ENCODE results near the gene ORAI3.

The ORAI3 gene

DNA sequence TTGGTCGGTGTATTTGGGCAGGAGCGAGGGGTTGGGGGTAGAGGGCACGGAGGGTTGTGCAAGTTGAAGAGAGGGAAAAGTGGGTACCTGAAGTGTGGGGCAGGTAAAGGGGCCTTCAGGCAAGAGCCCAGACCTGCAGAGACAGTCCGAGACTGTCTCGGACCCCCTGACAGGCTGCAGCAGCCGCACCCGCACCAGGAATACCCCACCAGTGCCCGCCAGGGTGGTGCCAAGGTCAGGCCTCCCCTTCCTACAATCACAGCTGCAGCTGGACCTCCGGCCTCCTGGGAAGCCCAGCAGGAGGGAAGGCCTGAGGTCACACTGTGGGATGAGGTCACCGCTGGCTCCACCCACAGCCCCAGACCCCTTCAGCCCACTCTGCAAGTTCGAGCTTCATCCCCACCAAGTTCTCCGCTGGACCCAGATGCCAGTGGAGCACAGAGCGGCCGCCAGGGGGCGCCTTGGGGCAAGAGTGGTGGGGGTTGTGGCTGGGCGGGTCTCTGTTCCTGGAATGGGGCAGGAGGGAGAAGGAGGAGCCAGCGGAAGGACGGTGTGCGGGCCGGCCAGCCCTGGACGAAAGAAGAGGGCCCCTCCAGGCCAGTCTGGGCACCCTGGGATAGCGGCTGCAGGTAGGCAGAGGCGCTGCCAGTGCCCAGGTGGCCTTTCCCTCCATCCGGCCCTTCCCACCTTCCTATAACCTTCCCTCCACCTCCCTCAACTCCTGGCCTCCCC is 36.0 kb downstream of the ORAI3 start, which contains the start of gene HSD3B7:
Gene HSD3B7 (plus strand): TSS at position 539 of the 732 bp plus-strand sequence. CDS start 452 bp downstream, outside the sequence.
- peak within 1 kb of the TSS; percentile 51 for H3K4me3 ChIP-seq (ENCODE audit: low read depth, low read length)
- H3K27ac ChIP-seq (ENCODE audit: low read depth, low read length), result no peak within 1 kb of the TSS
- H3K36me3 ChIP-seq (ENCODE audit: control insufficient read depth, insufficient read depth, low read length), result peaks cover 44% of the 10 kb centered on the region
- H3K9me3 ChIP-seq (ENCODE audit: control insufficient read depth, insufficient read depth, low read depth, low read length), result no peaks in the 10 kb centered on the region
- peaks cover 11% of the 10 kb centered on the region for H3K4me1 ChIP-seq (ENCODE audit: control insufficient read depth, insufficient read depth, low read length)
- peak within 1 kb of the TSS; percentile 27 for H3K9ac ChIP-seq (ENCODE audit: low read length)
- H3K27me3 ChIP-seq (ENCODE audit: control insufficient read depth, insufficient read depth, low read length), result no peaks in the 10 kb centered on the region

GRCh38 chr16:30985401-30986128 is 36.7 kb downstream of the ORAI3 start:
- H3K4me3 ChIP-seq (ENCODE audit: low read depth, low read length), result peak overlapping the region; percentile 51
- H3K27me3 ChIP-seq (ENCODE audit: control insufficient read depth, insufficient read depth, low read length), result no peaks in the 10 kb centered on the region
- no peaks in the 10 kb centered on the region for H3K9me3 ChIP-seq (ENCODE audit: control insufficient read depth, insufficient read depth, low read depth, low read length)
- peak overlapping the region; percentile 27 for H3K9ac ChIP-seq (ENCODE audit: low read length)
- H3K36me3 ChIP-seq (ENCODE audit: control insufficient read depth, insufficient read depth, low read length), result peaks cover 37% of the 10 kb centered on the region
- no peak overlapping the region for H3K27ac ChIP-seq (ENCODE audit: low read depth, low read length)
- peaks cover 11% of the 10 kb centered on the region for H3K4me1 ChIP-seq (ENCODE audit: control insufficient read depth, insufficient read depth, low read length)

DNA sequence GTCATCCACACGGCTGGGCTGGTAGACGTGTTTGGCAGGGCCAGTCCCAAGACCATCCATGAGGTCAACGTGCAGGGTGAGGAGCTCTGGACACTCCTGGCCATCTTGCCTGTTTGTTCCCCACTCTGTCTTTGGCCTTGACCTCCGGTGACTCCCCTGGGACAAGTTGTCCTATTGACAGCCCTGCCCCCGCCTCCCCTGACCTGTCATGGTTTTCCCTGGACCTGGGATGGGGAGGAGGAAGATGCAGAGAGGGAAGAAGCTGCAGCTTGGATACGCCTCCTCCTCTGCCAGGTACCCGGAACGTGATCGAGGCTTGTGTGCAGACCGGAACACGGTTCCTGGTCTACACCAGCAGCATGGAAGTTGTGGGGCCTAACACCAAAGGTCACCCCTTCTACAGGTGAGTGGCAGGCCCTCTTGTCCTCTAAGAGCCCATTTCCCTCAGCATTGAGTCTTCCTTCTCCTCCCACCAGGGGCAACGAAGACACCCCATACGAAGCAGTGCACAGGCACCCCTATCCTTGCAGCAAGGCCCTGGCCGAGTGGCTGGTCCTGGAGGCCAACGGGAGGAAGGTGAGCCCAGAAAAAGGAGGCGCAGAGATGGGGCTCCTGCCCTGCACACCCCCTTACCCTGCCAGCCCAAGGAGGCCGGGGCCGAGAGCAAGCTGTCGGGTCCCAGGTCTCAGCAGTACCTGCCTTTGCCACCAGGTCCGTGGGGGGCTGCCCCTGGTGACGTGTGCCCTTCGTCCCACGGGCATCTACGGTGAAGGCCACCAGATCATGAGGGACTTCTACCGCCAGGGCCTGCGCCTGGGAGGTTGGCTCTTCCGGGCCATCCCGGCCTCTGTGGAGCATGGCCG is 37.5 kb downstream of the ORAI3 start:
- Histone ChIP-seq H3K9ac (ENCODE audit: low read length) (no peak overlapping the region), H3K9me3 (ENCODE audit: control insufficient read depth, insufficient read depth, low read depth, low read length) (no peaks in the 10 kb centered on the region), H3K4me3 (ENCODE audit: low read depth, low read length) (no peak overlapping the region), H3K36me3 (ENCODE audit: control insufficient read depth, insufficient read depth, low read length) (peaks cover 34% of the 10 kb centered on the region), H3K4me1 (ENCODE audit: control insufficient read depth, insufficient read depth, low read length) (peaks cover 11% of the 10 kb centered on the region), H3K27me3 (ENCODE audit: control insufficient read depth, insufficient read depth, low read length) (no peaks in the 10 kb centered on the region), H3K27ac (ENCODE audit: low read depth, low read length) (no peak overlapping the region)

DNA sequence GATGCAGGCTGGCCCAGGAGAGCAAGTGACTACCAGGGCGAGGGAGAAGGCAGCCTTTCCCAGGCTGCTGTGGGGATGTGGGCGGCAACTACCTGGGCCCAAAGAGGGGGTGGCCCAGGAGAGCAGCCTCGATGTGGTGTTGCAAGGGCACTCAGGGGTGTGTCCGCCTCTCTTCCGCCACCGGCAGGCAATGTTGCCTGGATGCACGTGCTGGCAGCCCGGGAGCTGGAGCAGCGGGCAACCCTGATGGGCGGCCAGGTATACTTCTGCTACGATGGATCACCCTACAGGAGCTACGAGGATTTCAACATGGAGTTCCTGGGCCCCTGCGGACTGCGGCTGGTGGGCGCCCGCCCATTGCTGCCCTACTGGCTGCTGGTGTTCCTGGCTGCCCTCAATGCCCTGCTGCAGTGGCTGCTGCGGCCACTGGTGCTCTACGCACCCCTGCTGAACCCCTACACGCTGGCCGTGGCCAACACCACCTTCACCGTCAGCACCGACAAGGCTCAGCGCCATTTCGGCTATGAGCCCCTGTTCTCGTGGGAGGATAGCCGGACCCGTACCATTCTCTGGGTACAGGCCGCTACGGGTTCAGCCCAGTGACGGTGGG is 38.8 kb downstream of the ORAI3 start:
- Histone ChIP-seq H3K4me3 (ENCODE audit: low read depth, low read length) (no peak overlapping the region), H3K36me3 (ENCODE audit: control insufficient read depth, insufficient read depth, low read length) (peaks cover 27% of the 10 kb centered on the region), H3K27me3 (ENCODE audit: control insufficient read depth, insufficient read depth, low read length) (no peaks in the 10 kb centered on the region), H3K27ac (ENCODE audit: low read depth, low read length) (no peak overlapping the region), H3K4me1 (ENCODE audit: control insufficient read depth, insufficient read depth, low read length) (peaks cover 11% of the 10 kb centered on the region), H3K9me3 (ENCODE audit: control insufficient read depth, insufficient read depth, low read depth, low read length) (no peaks in the 10 kb centered on the region), H3K9ac (ENCODE audit: low read length) (no peak overlapping the region)

GRCh38 chr16:30989469-30990047 is 40.7 kb downstream of the ORAI3 start:
- H3K9ac ChIP-seq (ENCODE audit: low read length), result no peak overlapping the region
- H3K27ac ChIP-seq (ENCODE audit: low read depth, low read length), result no peak overlapping the region
- H3K36me3 ChIP-seq (ENCODE audit: control insufficient read depth, insufficient read depth, low read length), result peaks cover 9% of the 10 kb centered on the region; the same call in 1 of the 2 replicates

GRCh38 chr16:30990105-30990504 is 41.2 kb downstream of the ORAI3 start:
- 0 out of 2 replicates have a peak, but pooled peaks cover 8% of the 10 kb centered on the region for H3K36me3 ChIP-seq (ENCODE audit: control insufficient read depth, insufficient read depth, low read length)
- no peaks in the 10 kb centered on the region for H3K27me3 ChIP-seq (ENCODE audit: control insufficient read depth, insufficient read depth, low read length)
- H3K9me3 ChIP-seq (ENCODE audit: control insufficient read depth, insufficient read depth, low read depth, low read length), result no peaks in the 10 kb centered on the region
- no peak overlapping the region for H3K27ac ChIP-seq (ENCODE audit: low read depth, low read length)
- H3K4me1 ChIP-seq (ENCODE audit: control insufficient read depth, insufficient read depth, low read length), result peaks cover 8% of the 10 kb centered on the region
- H3K4me3 ChIP-seq (ENCODE audit: low read depth, low read length), result no peak overlapping the region
- H3K9ac ChIP-seq (ENCODE audit: low read length), result no peak overlapping the region

More at GRCh38 chr16:30989469-30990047, 40.7 kb downstream of the ORAI3 start:
- peaks cover 11% of the 10 kb centered on the region for H3K4me1 ChIP-seq (ENCODE audit: control insufficient read depth, insufficient read depth, low read length)
- no peak overlapping the region for H3K4me3 ChIP-seq (ENCODE audit: low read depth, low read length)
- H3K27me3 ChIP-seq (ENCODE audit: control insufficient read depth, insufficient read depth, low read length), result no peaks in the 10 kb centered on the region
- no peaks in the 10 kb centered on the region for H3K9me3 ChIP-seq (ENCODE audit: control insufficient read depth, insufficient read depth, low read depth, low read length)

DNA sequence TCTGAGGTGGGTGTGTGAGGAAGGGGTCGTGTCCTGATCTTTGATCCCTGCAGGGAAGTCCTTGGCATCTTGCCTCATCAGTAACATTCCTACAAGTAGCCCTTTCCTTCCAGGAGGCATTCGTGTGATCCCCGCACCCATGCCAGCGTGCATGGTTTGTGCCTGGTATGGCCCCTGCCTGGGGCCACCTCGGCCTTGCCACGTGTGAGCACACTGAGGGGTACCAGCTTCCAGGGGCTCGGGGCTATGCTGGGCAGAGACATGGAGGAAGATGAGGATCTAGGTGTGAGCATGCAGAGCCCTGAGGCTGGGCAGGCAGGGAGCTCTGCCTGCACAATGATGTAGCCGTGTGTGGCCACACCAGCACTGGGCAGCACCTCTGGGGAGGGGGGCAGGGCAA is 42.2 kb downstream of the ORAI3 start:
- Histone ChIP-seq H3K9ac (ENCODE audit: low read length) (no peak overlapping the region), H3K4me1 (ENCODE audit: control insufficient read depth, insufficient read depth, low read length) (no peaks in the 10 kb centered on the region), H3K27ac (ENCODE audit: low read depth, low read length) (no peak overlapping the region), H3K36me3 (ENCODE audit: control insufficient read depth, insufficient read depth, low read length) (0 out of 2 replicates have a peak, but pooled peaks cover 8% of the 10 kb centered on the region), H3K27me3 (ENCODE audit: control insufficient read depth, insufficient read depth, low read length) (no peaks in the 10 kb centered on the region), H3K9me3 (ENCODE audit: control insufficient read depth, insufficient read depth, low read depth, low read length) (no peaks in the 10 kb centered on the region), H3K4me3 (ENCODE audit: low read depth, low read length) (no peak overlapping the region)

- 0 out of 2 replicates have a peak, but pooled peaks cover 8% of the 10 kb centered on the region for H3K36me3 ChIP-seq (ENCODE audit: control insufficient read depth, insufficient read depth, low read length)
- H3K27ac ChIP-seq (ENCODE audit: low read depth, low read length), result no peak overlapping the region
- H3K4me1 ChIP-seq (ENCODE audit: control insufficient read depth, insufficient read depth, low read length), result no peaks in the 10 kb centered on the region
- no peak overlapping the region for H3K4me3 ChIP-seq (ENCODE audit: low read depth, low read length)
- no peaks in the 10 kb centered on the region; the same call in 1 of the 2 replicates for H3K27me3 ChIP-seq (ENCODE audit: control insufficient read depth, insufficient read depth, low read length)
- H3K9me3 ChIP-seq (ENCODE audit: control insufficient read depth, insufficient read depth, low read depth, low read length), result no peaks in the 10 kb centered on the region
- H3K9ac ChIP-seq (ENCODE audit: low read length), result no peak overlapping the region
Observed at GRCh38 chr16:30992276-30992780, 43.5 kb downstream of the ORAI3 start.

DNA sequence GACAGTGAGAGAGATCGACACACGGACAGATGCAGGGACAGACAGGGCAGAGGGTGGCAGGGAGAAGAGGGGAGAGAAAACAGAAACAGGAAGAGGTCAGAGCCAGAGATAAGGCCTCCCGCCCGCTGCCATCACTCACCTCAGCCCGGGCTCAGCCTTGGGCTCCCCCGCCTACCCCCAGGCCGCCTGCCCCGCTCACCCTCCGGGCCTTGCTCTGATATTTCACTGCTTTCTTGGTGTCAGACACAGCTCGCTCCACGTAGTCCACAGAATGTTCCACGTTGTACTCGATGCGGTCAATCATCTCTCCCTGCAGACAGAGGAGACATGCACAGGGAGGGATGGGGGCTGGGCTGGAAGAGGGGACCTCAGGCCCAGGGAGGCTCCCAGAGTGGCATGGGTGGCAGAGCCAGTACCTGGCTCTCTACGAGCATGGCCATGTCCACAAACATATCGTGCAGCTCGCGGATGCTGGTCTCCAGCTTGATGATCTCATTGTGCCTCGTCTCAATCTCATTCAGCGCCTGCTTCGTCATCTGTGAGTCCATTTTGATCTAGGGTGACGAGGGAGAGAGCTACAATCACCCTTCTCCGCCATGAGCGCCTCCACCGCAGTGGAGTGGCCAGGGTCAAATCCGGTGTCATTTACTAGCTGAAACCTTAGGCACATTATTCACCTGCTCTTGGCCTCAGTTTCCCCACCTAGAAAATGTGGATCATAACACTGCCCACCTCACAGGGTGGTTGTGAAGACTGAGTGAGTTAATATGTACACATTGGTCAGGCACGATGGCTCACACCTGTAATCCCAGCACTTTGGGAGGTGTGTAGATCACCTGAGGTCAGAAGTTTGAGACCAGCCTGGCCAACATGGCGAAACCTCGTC is 44.3 kb downstream of the ORAI3 start:
- peaks cover 8% of the 10 kb centered on the region for H3K27me3 ChIP-seq (ENCODE audit: control insufficient read depth, insufficient read depth, low read length)
- H3K4me3 ChIP-seq (ENCODE audit: low read depth, low read length), result no peak overlapping the region
- no peaks in the 10 kb centered on the region for H3K9me3 ChIP-seq (ENCODE audit: control insufficient read depth, insufficient read depth, low read depth, low read length)
- H3K9ac ChIP-seq (ENCODE audit: low read length), result no peak overlapping the region
- H3K27ac ChIP-seq (ENCODE audit: low read depth, low read length), result no peak overlapping the region
- 0 out of 2 replicates have a peak, but pooled peaks cover 8% of the 10 kb centered on the region for H3K36me3 ChIP-seq (ENCODE audit: control insufficient read depth, insufficient read depth, low read length)
- peaks cover 8% of the 10 kb centered on the region for H3K4me1 ChIP-seq (ENCODE audit: control insufficient read depth, insufficient read depth, low read length)

Measured in HUES6 (cell line).